Muscle of arm (tissue), 12 donors: ENCODE results near the gene ATRN. TPM values are rescaled to one million over a fixed set of nuclear protein-coding genes. Genes with fewer than 3 reads are reported as not detected.

Experiments
- DNase-seq: peaks from one replicate; pipeline ENCODE4 v3.0.0-alpha.2; 2013
- polyA plus RNA-seq, 12 donors: library from polyadenylated mRNA; unstranded; fragments of 120-200 nt; gene quantifications; one replicate each; pipeline ENCODE4 v1.2.1, GENCODE V29; 2013; ENCODE audit not compliant: insufficient read length in 12 of 12

ATRN gene
- polyA plus RNA-seq, 12 donors, result 22.6 to 30.1 (median 26.0) TPM; not detected in 1

DNA sequence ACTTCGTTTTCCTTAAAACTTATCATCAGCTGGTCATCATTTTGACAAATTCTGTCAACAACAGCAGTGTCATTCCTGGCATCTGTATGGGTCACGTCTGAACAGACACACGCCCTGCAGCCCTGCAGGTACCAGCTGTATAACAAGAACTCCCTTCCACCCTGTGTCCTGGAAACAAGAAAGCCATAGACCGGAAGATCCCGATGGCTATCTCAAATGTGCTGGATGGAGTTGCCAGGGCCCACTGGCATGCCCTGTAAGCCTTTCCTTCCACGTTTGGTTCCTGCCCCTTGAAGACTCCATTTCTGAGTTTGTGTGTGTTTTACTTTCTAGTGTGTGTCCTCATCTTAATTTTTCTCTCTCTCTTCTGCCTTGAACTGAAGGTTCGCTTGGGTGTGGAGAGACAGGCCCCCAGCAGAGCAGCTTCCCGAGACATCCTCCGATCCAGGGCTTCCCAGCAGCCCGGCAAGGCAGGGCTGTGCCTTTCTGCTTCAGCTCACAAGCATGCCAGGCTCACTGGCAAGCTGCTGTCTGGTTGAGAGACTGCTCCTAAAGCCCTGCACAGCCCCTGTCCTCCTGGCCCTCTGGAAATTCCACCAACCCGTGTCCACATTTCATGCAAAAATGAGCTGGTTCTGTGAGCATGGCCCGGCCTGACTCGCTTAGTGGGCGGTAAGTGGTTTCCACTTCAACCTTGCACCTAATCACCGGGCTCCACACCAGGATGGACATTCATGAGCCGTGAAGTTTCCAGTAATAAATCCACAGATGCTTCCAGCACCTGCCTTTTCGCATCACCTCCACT is 183.7 kb downstream of the ATRN start:
- no peak for DNase-seq

- DNase-seq, result no peak
Observed at GRCh38 chr20:3655131-3655405, 184.2 kb downstream of the ATRN start.

GRCh38 chr20:3658019-3658715 is 187.3 kb downstream of the ATRN start:
- no peak for DNase-seq

- no peak for DNase-seq
Observed at GRCh38 chr20:3658716-3659491, 188.1 kb downstream of the ATRN start.

- no peak for DNase-seq
Observed at GRCh38 chr20:3659492-3660261, 188.9 kb downstream of the ATRN start.

DNA sequence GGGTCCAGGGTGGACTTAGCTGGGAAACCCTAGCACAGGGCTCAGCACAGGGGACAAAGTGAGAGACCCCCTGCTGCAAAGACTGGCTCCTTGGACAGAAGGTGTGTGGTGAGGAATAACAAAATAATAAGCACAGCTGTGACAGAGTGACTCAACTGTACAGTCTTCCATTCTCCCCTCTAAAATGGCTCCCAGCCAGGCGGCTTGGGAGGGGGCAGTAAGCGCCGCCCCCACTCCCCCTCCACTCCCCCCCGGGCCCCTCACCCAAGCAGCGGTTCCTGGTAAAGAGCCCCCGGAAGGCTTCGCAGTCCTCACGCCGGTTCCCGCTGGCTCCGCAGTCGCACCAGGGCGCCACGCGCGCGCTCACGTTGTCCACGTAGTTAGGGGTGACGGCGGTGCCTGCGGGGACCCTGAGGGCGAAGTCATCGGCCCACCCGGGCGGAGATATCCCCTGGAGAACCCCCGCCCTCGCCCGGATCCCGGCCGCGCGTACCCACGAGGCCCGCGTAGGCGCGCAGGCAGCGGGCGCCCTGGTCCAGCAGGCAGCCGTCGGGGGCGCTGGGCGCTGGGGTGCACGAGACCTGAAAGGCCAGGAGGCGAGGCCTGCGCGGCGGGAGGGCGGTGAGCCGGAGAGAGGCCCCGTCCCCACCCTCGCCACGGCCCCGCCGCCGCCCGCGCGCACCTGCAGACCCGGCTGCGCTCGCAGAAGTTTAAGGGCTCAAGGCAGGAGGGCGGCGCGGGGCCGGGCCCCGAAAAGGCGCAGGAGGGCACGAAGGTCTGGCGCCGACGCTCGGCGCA is 189.6 kb downstream of the ATRN start:
- DNase-seq, result no peak

DNA sequence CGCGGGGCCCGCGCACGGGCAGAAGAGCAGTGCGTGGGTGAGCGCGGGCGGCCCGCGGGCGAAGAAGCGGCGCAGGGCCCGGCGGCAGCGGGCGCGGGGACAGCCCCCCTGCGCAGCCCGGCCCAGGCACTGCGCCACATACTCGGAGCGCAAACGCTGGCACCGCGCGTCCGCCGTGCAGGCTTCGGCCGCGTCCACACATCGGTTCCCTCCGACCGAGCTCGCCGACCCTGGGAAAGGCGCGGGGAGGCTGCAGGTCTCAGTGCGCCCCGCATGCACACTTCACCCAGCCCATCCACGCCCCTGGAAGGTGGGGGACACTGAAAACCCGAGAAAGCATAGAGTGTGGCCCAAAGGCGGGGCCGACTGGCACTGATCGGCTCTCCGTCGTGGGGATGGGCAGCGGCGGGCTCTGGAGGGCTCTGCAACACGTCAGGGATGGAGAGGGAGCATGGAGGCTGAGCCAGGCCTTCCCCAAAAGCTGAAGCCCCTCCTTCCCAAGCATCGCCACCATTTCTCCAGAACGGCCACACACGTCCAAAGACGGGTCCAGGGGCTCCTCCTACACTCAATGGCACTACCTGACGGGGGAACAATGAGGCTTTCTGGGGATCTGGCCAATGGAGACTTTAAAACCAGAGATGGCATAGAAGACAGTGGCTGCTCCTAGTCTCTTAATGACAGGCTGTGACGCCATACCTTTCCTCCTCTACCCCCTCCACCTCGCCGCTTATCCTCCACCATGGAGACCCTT is 190.4 kb downstream of the ATRN start:
- no peak for DNase-seq

DNA sequence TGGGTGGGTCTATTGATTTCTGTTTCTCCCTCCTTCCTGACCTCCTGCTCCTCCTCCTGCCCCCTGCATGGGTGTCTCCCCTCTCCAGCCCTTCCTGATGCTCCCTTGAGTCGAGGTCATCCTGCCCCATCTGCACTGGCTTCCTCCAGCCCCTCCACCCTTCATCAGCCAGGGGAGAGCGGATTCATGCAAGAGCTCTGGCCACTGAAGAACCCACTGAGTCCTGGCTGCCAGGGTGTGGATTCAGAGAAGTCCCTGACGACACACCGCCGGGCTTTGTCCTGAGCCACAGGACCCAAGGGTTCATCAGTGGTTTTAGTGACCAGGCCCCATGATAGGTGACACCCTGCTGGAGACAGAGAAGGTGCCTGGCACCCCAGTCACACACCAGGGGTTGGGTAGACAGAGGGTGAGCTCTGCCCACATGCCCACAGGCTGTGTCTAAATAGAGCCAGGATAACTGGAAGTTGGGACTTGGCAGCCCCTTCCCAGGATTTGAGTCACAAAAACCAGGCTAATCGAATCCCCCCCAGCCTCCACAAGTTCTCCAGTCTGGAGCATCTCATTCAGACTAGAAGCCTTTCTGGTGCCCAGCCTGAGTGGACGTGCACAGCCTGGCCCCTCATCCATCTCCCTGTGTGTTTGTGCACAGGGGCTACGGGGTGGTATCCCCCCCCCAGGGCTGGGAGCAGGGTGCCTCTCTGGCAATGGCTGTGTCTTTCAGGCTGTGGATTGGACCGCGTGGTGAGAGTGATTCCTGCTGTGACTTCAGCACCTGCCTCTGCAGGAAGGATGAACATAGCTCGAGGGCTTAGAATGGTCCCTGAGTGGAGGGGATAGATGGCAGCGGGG is 191.2 kb downstream of the ATRN start:
- no peak for DNase-seq

GRCh38 chr20:3663031-3663701 is 192.3 kb downstream of the ATRN start, which contains the start of gene GFRA4:
TSS of gene GFRA4 (minus strand) at chr20:3663399. CDS start at chr20:3663399, 0 bp downstream.
- no peak for DNase-seq

- no peak for DNase-seq
Observed at GRCh38 chr20:3663858-3664257, 193.0 kb downstream of the ATRN start.

DNA sequence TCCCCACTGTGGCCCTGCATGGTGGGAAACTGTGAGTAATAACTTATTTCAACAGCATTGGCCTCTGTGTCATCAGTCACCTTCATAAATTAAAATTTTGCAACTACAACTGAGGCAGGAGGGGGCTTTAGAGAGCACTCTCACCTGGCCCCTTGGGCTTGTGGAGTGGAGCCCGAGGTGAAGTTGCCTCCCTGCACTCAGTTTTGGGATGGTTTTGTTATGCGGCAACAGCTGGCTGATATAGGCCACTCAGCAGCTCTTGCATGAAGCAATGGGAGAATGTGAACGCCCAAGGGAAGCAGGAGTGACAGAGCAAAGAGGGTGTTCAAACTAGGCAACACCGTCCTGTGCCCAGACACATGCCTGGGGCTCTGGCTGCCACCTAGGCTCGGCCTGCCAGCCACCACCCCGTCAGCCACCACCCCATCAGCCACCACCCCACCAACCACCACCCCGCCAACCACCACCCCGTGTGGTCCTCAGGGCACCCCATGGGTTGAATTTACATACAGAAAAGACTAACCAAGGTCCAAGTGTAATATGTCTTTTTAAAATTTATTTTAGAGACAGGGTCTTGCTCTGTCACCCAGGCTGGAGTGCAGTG is 196.7 kb downstream of the ATRN start:
- no peak for DNase-seq

DNA sequence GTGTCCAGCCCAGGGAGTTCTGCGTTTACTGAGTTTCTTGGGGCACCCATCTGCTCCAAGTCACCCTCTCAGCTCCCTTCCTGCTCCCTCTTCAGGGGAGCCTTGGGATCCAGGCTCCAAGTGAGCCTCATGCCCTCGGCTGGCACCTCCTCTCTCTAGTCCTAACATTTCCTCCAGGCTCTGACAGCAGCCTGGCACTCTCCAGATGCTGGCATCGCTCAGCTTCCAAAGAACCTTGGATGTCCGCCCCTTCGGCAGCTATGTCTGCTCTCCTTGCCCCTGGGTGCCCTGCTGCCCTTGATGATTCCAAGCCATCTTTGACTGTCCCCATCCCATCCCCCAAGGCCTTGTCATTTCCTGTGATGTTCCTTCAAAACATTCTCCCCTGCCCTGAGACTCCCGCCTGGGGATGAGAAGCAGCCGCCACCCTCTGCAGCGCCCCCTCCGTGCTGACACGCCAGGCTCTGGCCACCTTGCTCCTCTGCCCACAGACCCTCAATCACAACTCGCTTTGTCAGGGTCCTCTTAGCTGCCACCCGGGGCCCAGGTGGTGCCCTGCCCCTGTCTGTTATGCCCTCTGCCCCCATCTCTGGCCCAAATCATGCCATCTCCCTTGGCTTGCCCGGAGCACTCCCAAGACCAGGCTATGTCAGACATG is 199.0 kb downstream of the ATRN start:
- DNase-seq, result no peak

DNA sequence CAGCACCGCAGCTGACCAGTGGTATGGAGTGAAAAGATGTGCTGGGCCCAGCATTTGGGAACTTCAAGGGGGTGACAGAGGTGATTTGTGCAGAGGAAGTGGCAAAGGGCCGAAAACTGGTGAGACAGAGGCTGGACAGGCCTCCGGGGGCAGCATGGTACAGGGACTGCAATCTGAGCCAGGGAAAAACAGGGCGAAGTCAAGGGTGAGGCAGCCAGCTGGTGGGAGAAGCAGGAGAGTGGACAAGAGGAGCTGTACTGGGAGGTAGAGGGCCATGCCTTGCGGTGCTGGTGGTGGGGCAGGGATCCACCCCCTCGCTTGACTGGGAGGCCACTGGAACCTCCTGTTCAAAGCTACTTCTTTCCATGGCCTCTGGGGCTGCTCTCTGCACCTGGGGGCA is 199.7 kb downstream of the ATRN start:
- no peak for DNase-seq

DNA sequence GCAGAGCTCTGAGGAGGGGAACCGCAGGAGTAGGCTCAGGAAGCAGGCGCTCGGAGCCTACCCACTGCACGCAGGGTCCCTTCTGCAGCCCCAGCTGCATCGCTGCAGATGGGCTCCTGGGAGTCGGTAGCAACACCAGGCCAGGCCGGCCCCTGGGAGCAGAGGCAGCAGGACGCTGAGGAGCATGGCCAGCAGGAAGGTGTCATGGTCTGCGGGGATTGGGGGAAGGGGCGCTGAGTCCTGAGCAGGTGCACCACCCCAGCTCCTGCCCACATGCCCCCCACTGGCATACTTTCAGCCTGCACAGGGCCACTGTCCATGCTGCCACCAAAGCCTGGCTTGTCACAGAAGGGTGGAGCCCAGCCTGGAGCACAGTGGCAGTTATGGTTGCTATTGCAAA is 200.1 kb downstream of the ATRN start:
- DNase-seq, result no peak

- DNase-seq, result no peak
Observed at GRCh38 chr20:3671986-3672546, 201.2 kb downstream of the ATRN start.

DNA sequence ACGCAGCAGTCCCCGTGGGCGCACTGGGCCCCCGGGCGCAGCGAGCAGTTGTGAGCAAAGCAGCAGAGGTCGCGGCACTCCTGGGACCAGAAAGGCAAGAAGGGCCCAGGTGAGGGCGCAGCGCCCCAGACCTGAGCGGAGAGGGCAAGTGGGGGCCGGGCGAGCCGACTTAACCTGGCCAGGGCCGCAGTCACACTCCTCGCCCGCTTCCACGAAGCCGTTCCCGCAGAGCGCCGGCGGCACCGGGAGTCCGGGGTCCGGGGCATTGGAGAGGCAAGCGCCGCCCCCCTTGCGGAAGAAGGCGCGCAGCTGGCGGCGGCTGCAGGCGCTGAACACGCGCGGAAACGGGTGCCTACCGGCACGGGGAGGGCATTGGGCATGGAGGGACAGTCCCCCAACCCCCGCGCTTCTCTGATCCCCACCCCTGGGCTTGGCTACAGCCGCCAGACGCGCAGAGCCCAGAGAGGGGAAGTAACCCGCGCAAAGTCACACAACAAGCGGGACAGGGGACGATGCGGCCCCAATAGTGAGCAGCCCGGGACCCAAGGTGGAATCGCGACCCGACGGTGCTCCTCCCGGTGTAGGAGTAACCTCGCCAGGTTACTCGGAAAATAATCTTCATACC is 201.8 kb downstream of the ATRN start:
- no peak for DNase-seq
